Measurements from ENCODE around the gene CAMK2G.
A peak's percentile ranks its signal among the peaks of the same experiment; 100 is the strongest.
"Not testable (repeated sequence)": the region's sequence is repeated elsewhere in the genome, so short reads cannot be mapped to it uniquely, and the experiment has no call there.

CAMK2G gene

GRCh38 chr10:73874267-73875138, at the start of gene CAMK2G:
TSS of gene CAMK2G (minus strand) at chr10:73874555. CDS start at chr10:73874461, 94 bp downstream.
- peak; percentile 80 for DNase-seq

- DNase-seq = no peak
Observed at GRCh38 chr10:73922864-73923133, 48.4 kb upstream of the CAMK2G start.

- no peak for DNase-seq
Observed at GRCh38 chr10:73922007-73922863, 47.9 kb upstream of the CAMK2G start.

- no peak for DNase-seq
Observed at GRCh38 chr10:73920089-73920488, 45.7 kb upstream of the CAMK2G start.

GRCh38 chr10:73919481-73919880, 45.1 kb upstream of the CAMK2G start:
- DNase-seq = not testable (repeated sequence)

- no peak for DNase-seq
Observed at GRCh38 chr10:73917566-73918305, 43.4 kb upstream of the CAMK2G start.

GRCh38 chr10:73916761-73917470, 42.6 kb upstream of the CAMK2G start:
- DNase-seq = no peak

- no peak for DNase-seq
Observed at GRCh38 chr10:73915206-73915851, 41.0 kb upstream of the CAMK2G start.

- no peak for DNase-seq
Observed at GRCh38 chr10:73914036-73914435, 39.7 kb upstream of the CAMK2G start.

- no peak for DNase-seq
Observed at GRCh38 chr10:73911553-73912004, 37.2 kb upstream of the CAMK2G start.

GRCh38 chr10:73910764-73911552, 36.6 kb upstream of the CAMK2G start, which contains the start of gene PLAU:
TSS of gene PLAU (plus strand) at chr10:73911132. CDS start at chr10:73911556, 424 bp downstream.
- DNase-seq = peak; percentile 5

GRCh38 chr10:73910401-73910763, 36.0 kb upstream of the CAMK2G start:
- DNase-seq = no peak

- DNase-seq = no peak
Observed at GRCh38 chr10:73909540-73910115, 35.3 kb upstream of the CAMK2G start.

GRCh38 chr10:73908853-73909539, 34.6 kb upstream of the CAMK2G start:
- DNase-seq = peak; percentile 11

- no peak for DNase-seq
Observed at GRCh38 chr10:73907841-73908517, 33.6 kb upstream of the CAMK2G start.

GRCh38 chr10:73906524-73907447, 32.4 kb upstream of the CAMK2G start:
- DNase-seq = no peak

- DNase-seq = no peak
Observed at GRCh38 chr10:73905256-73906020, 31.1 kb upstream of the CAMK2G start.

- DNase-seq = no peak
Observed at GRCh38 chr10:73902351-73902750, 28.0 kb upstream of the CAMK2G start.

Data from NCI-H1436 (cell line).